HepG2 (cell line): ENCODE measurements around the gene KLHL17. TPM values are rescaled to one million over a fixed set of nuclear protein-coding genes. Genes with fewer than 3 reads are reported as not detected.

Experiments used
- ATAC-seq: fragments of 200-7000 bp; cut with Tn5 transposase; 3 replicates; pipeline ENCODE4 v1.9.1; 2020; ENCODE audit warnings: mild to moderate bottlenecking, moderate library complexity
- BruUV-seq: library from RNA; stranded (reverse); fragments of 400-500 nt; replicated peaks from 2 replicates; lab custom pipeline; 2021; lab: Mats Ljungman, UMichigan
- CTCF ChIA-PET: fragments of 300-600 bp; formaldehyde crosslinking; extraction: SDS; loops from one replicate; lab custom pipeline; 2021; ENCODE audit warnings: low total read pairs, inconsistent platforms, low intra/inter-chr PET ratio; lab: Yijun Ruan, JAX
- POLR2A ChIA-PET: fragments of 350-600 bp; sonication (Branson Sonifier 250); formaldehyde crosslinking; loops from one replicate; lab custom pipeline; 2020; ENCODE audit warnings: antibody characterized with exemption, inconsistent platforms; lab: Yijun Ruan, JAX
- DNase-seq: peaks from one replicate; pipeline ENCODE4 v3.0.0-alpha.2; 2015; ENCODE audit warnings: low spot score
- FAIRE-seq: peaks from 3 replicates; lab custom pipeline; 2011; peaks lifted over from hg19 to GRCh38; lab: Jason Lieb, UNC
- H2AFZ ChIP-seq: one replicate; pipeline ENCODE4 v1.6.1; 2011; ENCODE audit warnings: low read length, inconsistent platforms
- H3K27ac ChIP-seq: fragments of 300-600 bp; 3 replicates; pipeline ENCODE4 v1.8.0; 2011; ENCODE audit warnings: mixed run types, mild to moderate bottlenecking, mixed read lengths, low read length, inconsistent platforms; ENCODE audit not compliant: insufficient read depth; ENCODE audit errors: extremely low read length
- H3K27me3 ChIP-seq, 2 experiments: fragments of 200-600 bp in 1 of 2; 2 replicates in 1 of 2; 3 replicates in 1 of 2; pipeline versions ENCODE4 v1.6.0 to v1.8.0; 2011; ENCODE audit warnings: low read length in 2 of 2, mild to moderate bottlenecking in 2 of 2, moderate library complexity in 2 of 2, inconsistent platforms in 1 of 2; ENCODE audit not compliant: insufficient read depth in 2 of 2, control insufficient read depth in 1 of 2
- H3K36me3 ChIP-seq, 2 experiments: fragments of 200-600 bp in 1 of 2; replicated peaks in 1 of 2; 2 replicates in 1 of 2; 3 replicates in 1 of 2; pipeline versions ENCODE4 v1.5.1 to v1.8.0; 2011; ENCODE audit warnings: low read length in 2 of 2, inconsistent platforms in 1 of 2; ENCODE audit not compliant: insufficient read depth in 2 of 2, control insufficient read depth in 1 of 2
- H3K4me1 ChIP-seq: 2 replicates; pipeline ENCODE4 v1.5.1; 2012; ENCODE audit warnings: low read length, inconsistent platforms; ENCODE audit not compliant: insufficient read depth
- H3K4me2 ChIP-seq: 2 replicates; pipeline ENCODE4 v1.6.0; 2011; ENCODE audit warnings: low read depth, low read length, inconsistent platforms
- H3K4me3 ChIP-seq, 3 experiments: fragments of 200-600 bp in 1 of 3; sonication (generic), shearing (Covaris generic) in 1 of 3; replicated peaks in 1 of 3; 2 replicates each; pipeline ENCODE4 v1.5.1; 2011 to 2016; ENCODE audit warnings: low read length in 3 of 3, inconsistent platforms in 2 of 3, low read depth in 2 of 3, mild to moderate bottlenecking in 2 of 3, control low read depth in 1 of 3, mixed read lengths in 1 of 3; ENCODE audit not compliant: insufficient read depth in 1 of 3
- H3K79me2 ChIP-seq: one replicate; pipeline ENCODE4 v1.6.1; 2011; ENCODE audit warnings: low read length, inconsistent platforms; ENCODE audit not compliant: insufficient read depth
- H3K9ac ChIP-seq: 2 replicates; pipeline ENCODE4 v1.6.0; 2011; ENCODE audit warnings: mild to moderate bottlenecking, low read depth, low read length, inconsistent platforms; ENCODE audit not compliant: insufficient read depth
- H3K9me3 ChIP-seq: 2 replicates; pipeline ENCODE4 v1.5.1; 2012; ENCODE audit warnings: mild to moderate bottlenecking, low read length
- H4K20me1 ChIP-seq: 2 replicates; pipeline ENCODE4 v1.6.0; 2011; ENCODE audit warnings: inconsistent platforms, mild to moderate bottlenecking, low read length, moderate library complexity; ENCODE audit not compliant: insufficient read depth
- AFF4 ChIP-seq: sonication (generic); formaldehyde crosslinking; IDR thresholded peaks from 2 replicates; pipeline ENCODE4 v1.4.0; 2020; ENCODE audit warnings: missing genetic modification reagents
- GATAD2A ChIP-seq: IDR thresholded peaks from 2 replicates; pipeline ENCODE4 v1.6.1; 2016
- MLXIP ChIP-seq: sonication (generic); formaldehyde crosslinking; IDR thresholded peaks from 2 replicates; pipeline ENCODE4 v1.9.0; 2021; ENCODE audit warnings: missing genetic modification reagents, borderline replicate concordance
- MYC ChIP-seq: sonication (generic); formaldehyde crosslinking; IDR thresholded peaks from 2 replicates; pipeline ENCODE4 v1.9.0; 2021; ENCODE audit warnings: missing genetic modification reagents, borderline replicate concordance
- RFX3 ChIP-seq: IDR thresholded peaks from 2 replicates; pipeline ENCODE4 v1.6.1; 2016; ENCODE audit warnings: missing biosample characterization, missing genetic modification reagents
- SRY ChIP-seq: sonication (generic); formaldehyde crosslinking; IDR thresholded peaks from 2 replicates; pipeline ENCODE4 v1.8.0; 2022; ENCODE audit warnings: mild to moderate bottlenecking, missing genetic modification reagents
- ZNF343 ChIP-seq: sonication (generic); formaldehyde crosslinking; IDR thresholded peaks from 2 replicates; pipeline ENCODE4 v1.4.0; 2020; ENCODE audit warnings: mild to moderate bottlenecking, missing genetic modification reagents
- WGBS: methylation state at CpG from one replicate; pipeline ENCODE4 v1.1.6; 2017; ENCODE audit warnings: low lambda C conversion rate; 5-methylcytosine and 5-hydroxymethylcytosine counted together
- in situ Hi-C: cut with HindIII; loops from 2 replicates; pipeline ENCODE4 v1.10.0; 2017; ENCODE audit warnings: low pct_unique_long_range_greater_than_20kb; ENCODE audit not compliant: extremely low pct_ligation_motif_present
- intact Hi-C: fragments of 100-400 bp; cut with micrococcal nuclease; formaldehyde crosslinking; loops from one replicate; pipeline ENCODE4 v1.10.0; 2022; ENCODE audit not compliant: unreplicated experiment
- polyA plus RNA-seq, 8 experiments: library from polyadenylated mRNA; depleted of rRNA in 3 of 8; stranded (reverse) in 7 of 8; unstranded in 1 of 8; fragments of >200 nt; fragmentation: Illumina TruSeq in 4 of 8; extraction: Trizol in 4 of 8; gene quantifications; 2 replicates each; pipeline versions ENCODE4 v1.2.1 to v1.2.3, GENCODE V29; 2011 to 2016; ENCODE audit warnings: low read depth in 4 of 8, missing spikeins in 1 of 8, mixed read lengths in 1 of 8; ENCODE audit not compliant: insufficient read depth in 1 of 8
- total RNA-seq, 5 experiments: library from RNA; depleted of rRNA; stranded (reverse); fragments of >200 nt; fragmentation: Illumina TruSeq; extraction: Trizol; gene quantifications; 2 replicates each; pipeline ENCODE4 v1.2.3, GENCODE V29; 2016; ENCODE audit warnings: low read depth in 1 of 5
- TF ChIP-seq, protein P1 (sequence below): sonication (generic); formaldehyde crosslinking; IDR thresholded peaks from 2 replicates; pipeline ENCODE4 v1.4.0; 2020; ENCODE audit warnings: missing genetic modification reagents

KLHL17 gene
- total and polyA plus RNA-seq, 2 of the 13 experiments (the other 11 are each of a cell fraction or from before 2014, with no cell fraction given): 9.3 to 24.7 TPM

GRCh38 chr1:981955-982558 is 21.7 kb downstream of the KLHL17 start, which contains the start of gene PERM1 (continued):
- TF ChIP-seq MLXIP: no peak
- TF ChIP-seq RFX3 (CRISPR knock-in tag): no peak
- TF ChIP-seq AFF4: no peak

GRCh38 chr1:982765-983436 is 22.5 kb downstream of the KLHL17 start:
- no peak for DNase-seq
- H3K4me3 ChIP-seq: peak overlapping the region in 1 of 3 experiments; percentile 70; a peak in 1 of 6 replicates
- in situ Hi-C loops (no loop called here), intact Hi-C loops (no loop called here)
- ChIA-PET POLR2A (interaction anchor here (0.8 to 1.3 kb wide), 3 partner anchors 16 to 142 kb away, joined by 3 read pairs; partner anchors contain the start of gene PLEKHN1), CTCF (interaction anchor here (2.4 kb wide), 1 partner anchor 81 kb away, joined by 8 read pairs; no protein-coding TSS in a partner anchor)
- no peaks in the 10 kb centered on the region for H3K9me3 ChIP-seq
- H3K4me2 ChIP-seq: peak overlapping the region; percentile 74
- peaks cover 45% of the 10 kb centered on the region for H3K4me1 ChIP-seq
- H3K27me3 ChIP-seq: peaks cover 22 to 60% of the 10 kb centered on the region in 2 experiments
- no peak overlapping the region for H2AFZ ChIP-seq
- no peaks in the 10 kb centered on the region for H4K20me1 ChIP-seq
- 55% methylated on average over 14 of the region's 43 CpGs for WGBS
- H3K36me3 ChIP-seq: no peaks in the 10 kb centered on the region
- BruUV-seq: no TSS peak
- H3K79me2 ChIP-seq: no peaks in the 10 kb centered on the region
- H3K27ac ChIP-seq: no peak overlapping the region
- no peak overlapping the region for H3K9ac ChIP-seq
- no peak for FAIRE-seq
- no peak for ATAC-seq
- no peak for TF ChIP-seq SRY
- TF ChIP-seq ZNF343 (CRISPR knock-in tag): no peak
- TF ChIP-seq GATAD2A (CRISPR knock-in tag): no peak
- TF ChIP-seq, protein P1, sequence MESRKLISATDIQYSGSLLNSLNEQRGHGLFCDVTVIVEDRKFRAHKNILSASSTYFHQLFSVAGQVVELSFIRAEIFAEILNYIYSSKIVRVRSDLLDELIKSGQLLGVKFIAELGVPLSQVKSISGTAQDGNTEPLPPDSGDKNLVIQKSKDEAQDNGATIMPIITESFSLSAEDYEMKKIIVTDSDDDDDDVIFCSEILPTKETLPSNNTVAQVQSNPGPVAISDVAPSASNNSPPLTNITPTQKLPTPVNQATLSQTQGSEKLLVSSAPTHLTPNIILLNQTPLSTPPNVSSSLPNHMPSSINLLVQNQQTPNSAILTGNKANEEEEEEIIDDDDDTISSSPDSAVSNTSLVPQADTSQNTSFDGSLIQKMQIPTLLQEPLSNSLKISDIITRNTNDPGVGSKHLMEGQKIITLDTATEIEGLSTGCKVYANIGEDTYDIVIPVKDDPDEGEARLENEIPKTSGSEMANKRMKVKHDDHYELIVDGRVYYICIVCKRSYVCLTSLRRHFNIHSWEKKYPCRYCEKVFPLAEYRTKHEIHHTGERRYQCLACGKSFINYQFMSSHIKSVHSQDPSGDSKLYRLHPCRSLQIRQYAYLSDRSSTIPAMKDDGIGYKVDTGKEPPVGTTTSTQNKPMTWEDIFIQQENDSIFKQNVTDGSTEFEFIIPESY (CRISPR knock-in tag): peak; percentile 19; the same call in 1 of the 2 replicates
- TF ChIP-seq MYC: no peak
